Liver (tissue), 9 donors: ENCODE results near the gene SLC22A9. TPM values are rescaled to one million over a fixed set of nuclear protein-coding genes. Genes with fewer than 3 reads are reported as not detected.

Experiments used
- DNase-seq: peaks from one replicate; pipeline ENCODE4 v3.0.0-alpha.2; 2017; ENCODE audit warnings: low spot score
- H3K27ac ChIP-seq, 2 donors: one replicate each; pipeline ENCODE4 v1.7.0; 2013; ENCODE audit warnings: inconsistent platforms in 2 of 2, low read length in 2 of 2, control low read depth in 1 of 2, low read depth in 1 of 2, mild to moderate bottlenecking in 1 of 2
- H3K27me3 ChIP-seq, 4 donors: one replicate each; pipeline versions ENCODE4 v1.6.1 to v1.7.0; 2013; ENCODE audit warnings: low read length in 3 of 4, inconsistent platforms in 1 of 4, mild to moderate bottlenecking in 1 of 4, moderate library complexity in 1 of 4; ENCODE audit not compliant: control insufficient read depth in 4 of 4, insufficient read depth in 4 of 4
- H3K36me3 ChIP-seq, 4 donors: one replicate each; pipeline versions ENCODE4 v1.6.1 to v1.7.0; 2013; ENCODE audit warnings: low read length in 3 of 4, mild to moderate bottlenecking in 3 of 4, low read depth in 1 of 4, moderate library complexity in 1 of 4; ENCODE audit not compliant: control insufficient read depth in 4 of 4, insufficient read depth in 3 of 4
- H3K4me1 ChIP-seq, 4 donors: one replicate each; pipeline versions ENCODE4 v1.6.1 to v1.7.0; 2013; ENCODE audit warnings: low read length in 3 of 4, mild to moderate bottlenecking in 3 of 4, moderate library complexity in 1 of 4; ENCODE audit not compliant: control insufficient read depth in 4 of 4, insufficient read depth in 4 of 4
- H3K4me3 ChIP-seq, 3 donors: one replicate each; pipeline versions ENCODE4 v1.6.1 to v1.7.0; 2013; ENCODE audit warnings: low read length in 3 of 3, control low read depth in 1 of 3, low read depth in 1 of 3, mild to moderate bottlenecking in 1 of 3
- H3K9ac ChIP-seq, 2 donors: one replicate each; pipeline ENCODE4 v1.7.0; 2013; ENCODE audit warnings: low read length in 2 of 2, mild to moderate bottlenecking in 2 of 2, moderate library complexity in 2 of 2, control low read depth in 1 of 2, low read depth in 1 of 2
- H3K9me3 ChIP-seq, 4 donors: one replicate each; pipeline versions ENCODE4 v1.6.1 to v1.7.0; 2013; ENCODE audit warnings: low read length in 3 of 4; ENCODE audit not compliant: control insufficient read depth in 4 of 4
- EGR1 ChIP-seq, 2 donors: IDR thresholded peaks; 2 replicates each; pipeline ENCODE4 v1.6.1; 2016 to 2018; ENCODE audit warnings: antibody characterized with exemption in 2 of 2, low read depth in 2 of 2
- FOXA1 ChIP-seq: IDR thresholded peaks from 2 replicates; pipeline ENCODE4 v1.6.1; 2016; ENCODE audit warnings: antibody characterized with exemption
- FOXA2 ChIP-seq: IDR thresholded peaks from 2 replicates; pipeline ENCODE4 v1.6.1; 2016; ENCODE audit warnings: antibody characterized with exemption
- GABPA ChIP-seq, 2 donors: IDR thresholded peaks in 1 of 2; conservative IDR thresholded peaks in 1 of 2; 2 replicates each; pipeline ENCODE4 v1.6.1; 2016; ENCODE audit warnings: antibody characterized with exemption in 2 of 2, mild to moderate bottlenecking in 1 of 2, moderate library complexity in 1 of 2
- HNF4A ChIP-seq, 2 donors: conservative IDR thresholded peaks; 2 replicates each; pipeline ENCODE4 v1.6.1; 2016; ENCODE audit warnings: antibody characterized with exemption in 2 of 2, mild to moderate bottlenecking in 2 of 2
- HNF4G ChIP-seq: IDR thresholded peaks from 2 replicates; pipeline ENCODE4 v1.6.1; 2016; ENCODE audit warnings: antibody characterized with exemption
- JUND ChIP-seq, 2 donors: IDR thresholded peaks; 2 replicates each; pipeline ENCODE4 v1.6.1; 2016; ENCODE audit warnings: antibody characterized with exemption in 2 of 2
- NR2F2 ChIP-seq: IDR thresholded peaks from 2 replicates; pipeline ENCODE4 v1.6.1; 2016; ENCODE audit warnings: antibody characterized with exemption
- RAD21 ChIP-seq, 2 donors: IDR thresholded peaks; 2 replicates each; pipeline ENCODE4 v1.6.1; 2016; ENCODE audit warnings: antibody characterized with exemption in 2 of 2, mild to moderate bottlenecking in 2 of 2
- REST ChIP-seq: IDR thresholded peaks from 2 replicates; pipeline ENCODE4 v1.6.1; 2016; ENCODE audit warnings: antibody characterized with exemption, mild to moderate bottlenecking
- RXRA ChIP-seq, 2 donors: IDR thresholded peaks; 2 replicates each; pipeline ENCODE4 v1.6.1; 2017 to 2018; ENCODE audit warnings: antibody characterized with exemption in 2 of 2, mild to moderate bottlenecking in 1 of 2
- SP1 ChIP-seq: IDR thresholded peaks from 2 replicates; pipeline ENCODE4 v1.6.1; 2018; ENCODE audit warnings: antibody characterized with exemption, mild to moderate bottlenecking
- TAF1 ChIP-seq: conservative IDR thresholded peaks from 2 replicates; pipeline ENCODE4 v1.6.1; 2016; ENCODE audit warnings: antibody characterized with exemption, mild to moderate bottlenecking
- YY1 ChIP-seq: IDR thresholded peaks from 2 replicates; pipeline ENCODE4 v1.6.1; 2016; ENCODE audit warnings: antibody characterized with exemption, mild to moderate bottlenecking
- ZBTB33 ChIP-seq: IDR thresholded peaks from 2 replicates; pipeline ENCODE4 v1.6.1; 2016; ENCODE audit warnings: antibody characterized with exemption
- WGBS: extraction: QIAGEN DNeasy Blood & Tissue Kit; methylation state at CpG from one replicate; pipeline ENCODE4 v1.1.7; 2013; 5-methylcytosine and 5-hydroxymethylcytosine counted together
- polyA plus RNA-seq, 2 donors: library from polyadenylated mRNA; stranded (reverse) in 1 of 2; unstranded in 1 of 2; fragments of 200-250 nt in 1 of 2; fragments of >200 nt in 1 of 2; fragmentation: Nextera tagmentation in 1 of 2; extraction: Ambion mirVana in 1 of 2; gene quantifications; one replicate each; pipeline versions ENCODE4 v1.2.1 to v1.2.3, GENCODE V29; 2013 to 2015
- total RNA-seq, 2 donors: library from RNA; depleted of rRNA; stranded (reverse); fragments of >200 nt; gene quantifications; one replicate each; pipeline ENCODE4 v1.2.3, GENCODE V29; 2014
- TF ChIP-seq, protein P1 (sequence below): fragments of 150-350 bp; IDR thresholded peaks from 2 replicates; pipeline ENCODE4 v1.5.1; 2017; ENCODE audit warnings: improper control_type of control experiment, low read depth, low read length; ENCODE audit not compliant: missing input control
- TF ChIP-seq, protein P2 (sequence below): IDR thresholded peaks from 2 replicates; pipeline ENCODE4 v1.6.1; 2016; ENCODE audit warnings: antibody characterized with exemption
- TF ChIP-seq, protein P3 (sequence below): IDR thresholded peaks from 2 replicates; pipeline ENCODE4 v1.6.1; 2016; ENCODE audit warnings: antibody characterized with exemption
- donor health status: healthy.
- donor health status: healthy.
- donor health status: healthy.
- donor health status: healthy.
- donor health status: healthy.

Gene SLC22A9
- total and polyA plus RNA-seq, 4 donors: 10.0 to 138 (median 18.9) TPM

DNA sequence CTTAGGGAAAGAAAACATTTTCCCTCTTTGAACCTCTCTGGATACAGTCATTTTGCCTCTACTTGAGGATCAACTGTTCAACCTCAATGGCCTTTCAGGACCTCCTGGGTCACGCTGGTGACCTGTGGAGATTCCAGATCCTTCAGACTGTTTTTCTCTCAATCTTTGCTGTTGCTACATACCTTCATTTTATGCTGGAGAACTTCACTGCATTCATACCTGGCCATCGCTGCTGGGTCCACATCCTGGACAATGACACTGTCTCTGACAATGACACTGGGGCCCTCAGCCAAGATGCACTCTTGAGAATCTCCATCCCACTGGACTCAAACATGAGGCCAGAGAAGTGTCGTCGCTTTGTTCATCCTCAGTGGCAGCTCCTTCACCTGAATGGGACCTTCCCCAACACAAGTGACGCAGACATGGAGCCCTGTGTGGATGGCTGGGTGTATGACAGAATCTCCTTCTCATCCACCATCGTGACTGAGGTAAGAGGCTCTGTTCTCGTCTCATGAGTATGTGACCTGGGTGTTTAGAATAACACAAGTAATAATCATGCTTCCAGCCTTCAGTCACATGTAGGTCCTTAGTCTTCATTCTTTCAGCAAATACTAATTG lies 495 bp downstream of the SLC22A9 start (continued):
- TF ChIP-seq HNF4G: no peak

DNA sequence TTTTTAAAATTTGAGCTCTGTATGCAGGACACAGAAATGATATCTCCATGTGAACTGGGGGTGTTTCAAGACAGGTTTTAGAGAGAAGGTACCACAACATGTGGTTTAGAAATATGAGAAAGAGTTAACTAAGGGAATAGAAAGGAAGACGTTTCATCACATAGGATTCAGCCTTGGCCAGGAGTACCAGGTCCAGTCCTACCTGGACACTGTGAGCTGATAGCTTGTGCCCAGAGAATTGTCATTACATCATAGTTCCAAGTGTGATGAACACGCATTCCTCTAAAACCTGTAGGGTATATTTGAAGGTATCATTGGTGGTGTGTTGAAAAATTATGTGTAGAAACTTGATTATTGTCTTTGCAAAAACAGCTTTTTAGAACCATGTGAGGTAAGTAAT lies 1.8 kb downstream of the SLC22A9 start:
- no peaks in the 10 kb centered on the region for H3K9me3 ChIP-seq
- H3K9ac ChIP-seq: peak overlapping the region in 1 of 2 donors; percentile 85
- H3K27me3 ChIP-seq: no peaks in the 10 kb centered on the region
- H3K27ac ChIP-seq: peak overlapping the region; percentile 61 to 83
- WGBS: 30% methylated on average over 2 of the region's 2 CpGs
- no peak for DNase-seq
- TF ChIP-seq, protein P1, sequence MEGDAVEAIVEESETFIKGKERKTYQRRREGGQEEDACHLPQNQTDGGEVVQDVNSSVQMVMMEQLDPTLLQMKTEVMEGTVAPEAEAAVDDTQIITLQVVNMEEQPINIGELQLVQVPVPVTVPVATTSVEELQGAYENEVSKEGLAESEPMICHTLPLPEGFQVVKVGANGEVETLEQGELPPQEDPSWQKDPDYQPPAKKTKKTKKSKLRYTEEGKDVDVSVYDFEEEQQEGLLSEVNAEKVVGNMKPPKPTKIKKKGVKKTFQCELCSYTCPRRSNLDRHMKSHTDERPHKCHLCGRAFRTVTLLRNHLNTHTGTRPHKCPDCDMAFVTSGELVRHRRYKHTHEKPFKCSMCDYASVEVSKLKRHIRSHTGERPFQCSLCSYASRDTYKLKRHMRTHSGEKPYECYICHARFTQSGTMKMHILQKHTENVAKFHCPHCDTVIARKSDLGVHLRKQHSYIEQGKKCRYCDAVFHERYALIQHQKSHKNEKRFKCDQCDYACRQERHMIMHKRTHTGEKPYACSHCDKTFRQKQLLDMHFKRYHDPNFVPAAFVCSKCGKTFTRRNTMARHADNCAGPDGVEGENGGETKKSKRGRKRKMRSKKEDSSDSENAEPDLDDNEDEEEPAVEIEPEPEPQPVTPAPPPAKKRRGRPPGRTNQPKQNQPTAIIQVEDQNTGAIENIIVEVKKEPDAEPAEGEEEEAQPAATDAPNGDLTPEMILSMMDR: no peak
- TF ChIP-seq RXRA (IDR thresholded peaks at IDR 0.05) (peak; percentile 19 to 66), REST (no peak), ZBTB33 (no peak), FOXA2 (no peak), GABPA (IDR thresholded peaks at IDR 0.05 in 1 of 2, conservative IDR thresholded peaks at IDR 0.05 in 1 of 2) (no peak), NR2F2 (no peak), JUND (IDR thresholded peaks at IDR 0.05) (peak in 1 of 2 donors; percentile 47), RAD21 (IDR thresholded peaks at IDR 0.05) (no peak), TAF1 (no peak), YY1 (no peak), SP1 (no peak), HNF4G (peak; percentile 42), HNF4A (conservative IDR thresholded peaks at IDR 0.05) (peak; percentile 85 to 90), EGR1 (IDR thresholded peaks at IDR 0.05; ENCODE audit: low read depth in 2 of 2) (no peak), FOXA1 (no peak)
- TF ChIP-seq, protein P2, sequence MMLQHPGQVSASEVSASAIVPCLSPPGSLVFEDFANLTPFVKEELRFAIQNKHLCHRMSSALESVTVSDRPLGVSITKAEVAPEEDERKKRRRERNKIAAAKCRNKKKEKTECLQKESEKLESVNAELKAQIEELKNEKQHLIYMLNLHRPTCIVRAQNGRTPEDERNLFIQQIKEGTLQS: peak; percentile 36
- TF ChIP-seq, protein P3, sequence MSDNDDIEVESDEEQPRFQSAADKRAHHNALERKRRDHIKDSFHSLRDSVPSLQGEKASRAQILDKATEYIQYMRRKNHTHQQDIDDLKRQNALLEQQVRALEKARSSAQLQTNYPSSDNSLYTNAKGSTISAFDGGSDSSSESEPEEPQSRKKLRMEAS: peak; percentile 32
- H3K36me3 ChIP-seq: peaks cover 0 to 11% (median 6%) of the 10 kb centered on the region in 4 donors
- H3K4me3 ChIP-seq: peak overlapping the region; percentile 54 to 66 (median 61)
- H3K4me1 ChIP-seq: peaks cover 3 to 34% (median 17%) of the 10 kb centered on the region in 4 donors
